HUES48 (cell line): ENCODE measurements around the gene LAMP2.
"Not testable (repeated sequence)": the region's sequence is repeated elsewhere in the genome, so short reads cannot be mapped to it uniquely, and the experiment has no call there.

Source experiments
- H3K27ac ChIP-seq: one replicate; pipeline ENCODE4 v1.7.0; 2013; ENCODE audit warnings: low read depth, low read length, inconsistent platforms
- H3K27me3 ChIP-seq: 2 replicates; pipeline ENCODE4 v1.6.1; 2013; ENCODE audit warnings: mild to moderate bottlenecking, low read length; ENCODE audit not compliant: control insufficient read depth, insufficient read depth
- H3K36me3 ChIP-seq: 2 replicates; pipeline ENCODE4 v1.6.1; 2013; ENCODE audit warnings: low read length; ENCODE audit not compliant: control insufficient read depth, insufficient read depth
- H3K4me1 ChIP-seq: 2 replicates; pipeline ENCODE4 v1.6.1; 2013; ENCODE audit warnings: mild to moderate bottlenecking, low read length; ENCODE audit not compliant: control insufficient read depth, insufficient read depth
- H3K4me3 ChIP-seq: 2 replicates; pipeline ENCODE4 v1.5.1; 2013; ENCODE audit warnings: mild to moderate bottlenecking, low read depth, low read length
- H3K9ac ChIP-seq: 2 replicates; pipeline ENCODE4 v1.6.1; 2013; ENCODE audit warnings: mild to moderate bottlenecking, low read depth, low read length, moderate library complexity
- H3K9me3 ChIP-seq: 2 replicates; pipeline ENCODE4 v1.6.1; 2013; ENCODE audit warnings: low read length; ENCODE audit not compliant: control insufficient read depth, insufficient read depth

LAMP2 gene

GRCh38 chrX:120468825-120469525 lies at the start of gene LAMP2:
TSS of gene LAMP2 (minus strand) at chrX:120469296. CDS start at chrX:120469169, 127 bp downstream.
- no peaks in the 10 kb centered on the region for H3K4me1 ChIP-seq
- peak within 1 kb of the TSS; percentile 71 for H3K4me3 ChIP-seq
- peak within 1 kb of the TSS; percentile 86 for H3K9ac ChIP-seq
- no peaks in the 10 kb centered on the region for H3K9me3 ChIP-seq
- H3K36me3 ChIP-seq = no peaks in the 10 kb centered on the region
- peak within 1 kb of the TSS; percentile 95 for H3K27ac ChIP-seq
- no peaks in the 10 kb centered on the region for H3K27me3 ChIP-seq

GRCh38 chrX:120517936-120518335 lies 48.8 kb upstream of the LAMP2 start:
- no peak overlapping the region for H3K9ac ChIP-seq
- no peak overlapping the region for H3K27ac ChIP-seq
- H3K4me3 ChIP-seq = no peak overlapping the region
- H3K4me1 ChIP-seq = peaks cover 10% of the 10 kb centered on the region
- H3K27me3 ChIP-seq = no peaks in the 10 kb centered on the region
- no peaks in the 10 kb centered on the region for H3K9me3 ChIP-seq
- 0 out of 2 replicates have a peak, but pooled peaks cover 2% of the 10 kb centered on the region for H3K36me3 ChIP-seq

DNA sequence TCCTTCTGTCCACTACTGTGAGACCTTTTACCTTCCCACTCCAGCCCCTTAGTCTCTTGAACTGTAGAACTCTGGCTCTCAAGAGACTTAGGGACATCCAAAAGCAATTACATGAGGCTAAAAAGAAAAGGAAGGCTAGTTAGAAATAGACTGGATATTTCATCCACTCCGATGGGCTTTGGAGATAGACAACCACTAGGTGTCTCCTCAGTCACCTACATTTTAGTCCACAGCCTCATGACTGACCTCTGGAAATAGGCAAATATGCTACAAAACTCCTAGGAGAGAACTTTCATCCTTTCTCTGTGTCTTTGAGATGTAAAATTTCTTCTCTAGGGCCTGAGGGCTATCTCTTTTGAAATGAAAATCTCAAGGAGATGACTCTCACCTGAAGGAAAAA lies 45.1 kb upstream of the LAMP2 start:
- Histone ChIP-seq H3K36me3 (0 out of 2 replicates have a peak, but pooled peaks cover 2% of the 10 kb centered on the region), H3K9ac (no peak overlapping the region), H3K4me3 (no peak overlapping the region), H3K27me3 (no peaks in the 10 kb centered on the region), H3K27ac (peak overlapping the region; percentile 65), H3K9me3 (no peaks in the 10 kb centered on the region), H3K4me1 (peaks cover 14% of the 10 kb centered on the region)

- no peak overlapping the region for H3K27ac ChIP-seq
- H3K27me3 ChIP-seq = no peaks in the 10 kb centered on the region
- peaks cover 14% of the 10 kb centered on the region for H3K4me1 ChIP-seq
- H3K36me3 ChIP-seq = no peaks in the 10 kb centered on the region
- H3K9ac ChIP-seq = no peak overlapping the region
- no peaks in the 10 kb centered on the region for H3K9me3 ChIP-seq
- H3K4me3 ChIP-seq = no peak overlapping the region
Observed at GRCh38 chrX:120512627-120513026, 43.5 kb upstream of the LAMP2 start.

DNA sequence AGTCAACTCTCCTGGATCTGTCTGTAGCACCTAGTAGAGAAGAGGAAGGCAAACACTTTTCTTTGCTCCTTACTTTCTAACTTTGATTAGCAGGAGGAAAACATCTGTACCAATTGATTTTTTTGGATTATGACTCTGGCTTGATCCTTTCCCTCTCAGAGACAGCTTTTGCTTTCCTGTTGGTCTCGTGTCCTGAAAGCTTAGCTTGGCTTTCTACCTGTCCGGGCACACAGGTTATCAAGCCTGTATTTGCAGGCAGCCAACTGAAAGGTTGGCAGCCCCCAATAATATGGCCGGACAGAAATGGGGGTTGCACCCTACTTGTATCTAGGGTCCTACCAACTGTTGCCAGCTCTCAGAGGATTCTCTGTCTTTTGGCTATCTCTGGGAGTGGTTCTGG lies 43.1 kb upstream of the LAMP2 start:
- Histone ChIP-seq H3K9me3 (no peaks in the 10 kb centered on the region), H3K27ac (no peak overlapping the region), H3K36me3 (no peaks in the 10 kb centered on the region), H3K27me3 (no peaks in the 10 kb centered on the region), H3K4me3 (no peak overlapping the region), H3K9ac (no peak overlapping the region), H3K4me1 (peaks cover 14% of the 10 kb centered on the region)

GRCh38 chrX:120504569-120504968 lies 35.5 kb upstream of the LAMP2 start:
- no peak overlapping the region for H3K4me3 ChIP-seq
- H3K27me3 ChIP-seq = no peaks in the 10 kb centered on the region
- H3K4me1 ChIP-seq = no peaks in the 10 kb centered on the region
- H3K9ac ChIP-seq = no peak overlapping the region
- H3K36me3 ChIP-seq = no peaks in the 10 kb centered on the region
- H3K9me3 ChIP-seq = no peaks in the 10 kb centered on the region
- no peak overlapping the region for H3K27ac ChIP-seq

- Histone ChIP-seq H3K4me1 (no peaks in the 10 kb centered on the region), H3K27me3 (no peaks in the 10 kb centered on the region), H3K36me3 (no peaks in the 10 kb centered on the region), H3K4me3 (no peak overlapping the region), H3K9me3 (no peaks in the 10 kb centered on the region), H3K27ac (no peak overlapping the region), H3K9ac (no peak overlapping the region)
Observed at GRCh38 chrX:120499301-120500072, 30.4 kb upstream of the LAMP2 start.

- H3K9me3 ChIP-seq, H3K27ac ChIP-seq, H3K36me3 ChIP-seq, H3K27me3 ChIP-seq, H3K9ac ChIP-seq, H3K4me1 ChIP-seq, H3K4me3 ChIP-seq: not testable (repeated sequence)
Observed at GRCh38 chrX:120490119-120490518, 21.0 kb upstream of the LAMP2 start.

DNA sequence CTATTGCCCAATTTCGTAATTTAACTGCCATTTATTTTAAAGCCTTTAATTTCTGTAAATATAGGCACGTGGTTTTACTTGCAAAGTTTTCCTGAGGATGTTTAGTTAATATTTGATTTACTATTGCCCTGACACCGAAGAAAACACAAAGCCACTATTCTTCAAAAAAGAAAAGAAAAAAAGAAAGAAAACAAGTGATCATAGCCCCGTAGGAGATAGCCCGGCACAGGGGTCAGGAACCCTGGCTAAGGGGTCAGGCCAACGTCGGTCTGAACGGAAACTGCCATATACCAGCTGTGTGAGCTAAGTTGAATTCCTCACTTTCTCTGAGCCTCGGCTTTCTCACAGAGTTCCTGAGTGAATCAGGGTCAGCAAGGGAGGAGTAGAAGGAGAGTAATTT lies 17.7 kb upstream of the LAMP2 start:
- H3K4me1 ChIP-seq = peaks cover 4% of the 10 kb centered on the region; the same call in 1 of the 2 replicates
- no peaks in the 10 kb centered on the region for H3K27me3 ChIP-seq
- H3K4me3 ChIP-seq = no peak overlapping the region
- H3K27ac ChIP-seq = no peak overlapping the region
- H3K36me3 ChIP-seq = no peaks in the 10 kb centered on the region
- H3K9me3 ChIP-seq = no peaks in the 10 kb centered on the region
- H3K9ac ChIP-seq = no peak overlapping the region

- H3K4me1 ChIP-seq = peaks cover 4% of the 10 kb centered on the region; the same call in 1 of the 2 replicates
- no peaks in the 10 kb centered on the region for H3K36me3 ChIP-seq
- H3K9ac ChIP-seq = peak overlapping the region; percentile 61
- H3K4me3 ChIP-seq = peak overlapping the region; percentile 56
- H3K9me3 ChIP-seq = no peaks in the 10 kb centered on the region
- H3K27ac ChIP-seq = peak overlapping the region; percentile 84
- no peaks in the 10 kb centered on the region for H3K27me3 ChIP-seq
Observed at GRCh38 chrX:120485638-120486520, 16.8 kb upstream of the LAMP2 start.
